G401 (cell line): ENCODE measurements around the gene TTC24. TPM values are rescaled to one million over a fixed set of nuclear protein-coding genes. Genes with fewer than 3 reads are reported as not detected.
A peak's percentile ranks its signal among the peaks of the same experiment; 100 is the strongest.
"Not testable (repeated sequence)": the region's sequence is repeated elsewhere in the genome, so short reads cannot be mapped to it uniquely, and the experiment has no call there.

Source experiments
- DNase-seq: peaks from one replicate; pipeline ENCODE4 v3.0.0-alpha.2; 2015; ENCODE audit warnings: low spot score
- in situ Hi-C: cut with HindIII; loops from 2 replicates; pipeline ENCODE4 v1.10.0; 2016; ENCODE audit warnings: low sequenced_read_pairs, mixed read lengths
- total RNA-seq: library from RNA; depleted of rRNA; stranded (reverse); fragments of >200 nt; shearing (Covaris generic); gene quantifications from 2 replicates; pipeline ENCODE4 v1.2.3, GENCODE V29; 2014

The TTC24 gene
- total RNA-seq, 1 experiment from 2014 or later = not detected

- in situ Hi-C loops = no loop called here
These were observed 21.2 kb downstream of the TTC24 start for GRCh38 chr1:156600733-156601121.

DNA sequence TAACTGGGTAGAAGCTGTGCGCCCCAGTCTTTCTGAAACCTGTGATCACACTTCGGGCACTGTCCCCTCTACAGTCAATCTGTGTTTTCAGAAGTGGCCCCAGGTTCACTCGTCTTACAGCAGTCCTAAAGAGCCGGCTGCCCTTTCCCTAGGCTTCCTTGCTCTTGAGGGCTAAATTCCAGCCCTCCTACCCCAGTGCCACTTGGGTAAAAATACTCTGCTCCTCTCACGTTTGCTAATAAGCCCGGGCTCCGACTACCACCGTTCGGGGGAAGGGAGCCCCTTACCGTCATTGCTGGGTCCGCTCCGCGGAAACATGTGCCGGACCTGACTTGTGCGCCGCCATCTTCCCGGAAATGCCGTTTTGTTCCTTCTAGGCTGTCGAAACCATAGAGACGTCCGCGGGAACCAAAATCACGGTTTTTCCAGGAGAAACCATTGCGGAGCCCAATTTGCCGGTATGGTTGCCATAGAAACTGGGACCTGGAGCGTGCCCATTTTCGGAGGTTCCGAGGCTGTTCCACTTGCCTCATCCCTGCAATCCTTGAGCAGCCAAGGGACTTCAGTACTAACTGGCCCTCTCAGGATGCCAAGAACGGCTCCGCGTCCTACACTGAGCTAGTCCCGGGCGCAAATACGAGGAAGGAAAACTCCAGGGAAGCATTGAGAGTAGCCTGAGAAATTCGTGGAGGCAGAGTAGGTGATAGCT, 21.8 kb downstream of the TTC24 start, which contains the start of gene GPATCH4:
Gene GPATCH4, minus strand, starts transcription at position 358 of the 709 bp plus-strand sequence.
- peak; percentile 97 for DNase-seq
- in situ Hi-C loops = no loop called here

More at GRCh38 chr1:156600733-156601121, 21.2 kb downstream of the TTC24 start:
- DNase-seq = no peak

DNA sequence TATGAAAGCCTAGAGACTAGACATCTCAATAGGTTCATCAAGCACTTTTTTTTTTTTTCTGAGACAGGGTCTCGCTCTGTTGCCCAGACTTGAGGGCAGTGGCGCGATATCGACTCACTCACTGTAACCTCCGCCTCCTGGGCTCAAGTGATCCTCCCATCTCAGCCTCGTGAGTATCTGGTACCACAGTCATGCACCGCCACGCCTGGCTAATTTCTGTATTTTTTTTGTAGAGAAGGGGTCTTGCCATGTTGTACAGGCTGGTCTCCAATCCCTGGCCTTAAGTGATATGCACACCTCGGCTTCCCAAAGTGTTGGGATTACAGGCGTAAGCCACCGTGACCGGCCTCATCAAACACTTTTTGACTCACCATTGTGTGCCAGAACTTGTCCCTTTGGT, 22.4 kb downstream of the TTC24 start:
- in situ Hi-C loops = no loop called here
- DNase-seq = no peak

DNA sequence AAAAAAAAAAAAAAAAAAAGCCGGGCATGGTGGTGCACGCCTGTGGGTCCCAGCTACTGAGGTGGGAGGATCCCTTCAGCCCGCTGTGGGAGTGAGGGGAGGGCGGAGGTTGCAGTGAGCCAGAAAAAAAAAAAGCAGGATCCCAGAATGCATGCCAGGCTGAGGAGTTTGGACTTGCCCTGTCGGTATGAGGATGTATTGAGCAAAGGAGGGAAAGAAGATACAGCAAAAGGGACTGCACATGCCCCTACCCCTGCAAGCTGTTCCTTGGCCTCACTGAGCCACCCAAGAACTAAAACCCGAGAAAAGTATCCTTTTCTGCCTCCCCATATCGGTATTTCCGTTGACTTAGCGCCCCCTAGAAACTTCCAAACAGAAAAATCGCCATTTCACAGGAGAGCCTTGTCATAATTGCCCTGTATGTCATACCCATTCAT, 23.1 kb downstream of the TTC24 start:
- in situ Hi-C loops = no loop called here
- peak; percentile 30 for DNase-seq

DNA sequence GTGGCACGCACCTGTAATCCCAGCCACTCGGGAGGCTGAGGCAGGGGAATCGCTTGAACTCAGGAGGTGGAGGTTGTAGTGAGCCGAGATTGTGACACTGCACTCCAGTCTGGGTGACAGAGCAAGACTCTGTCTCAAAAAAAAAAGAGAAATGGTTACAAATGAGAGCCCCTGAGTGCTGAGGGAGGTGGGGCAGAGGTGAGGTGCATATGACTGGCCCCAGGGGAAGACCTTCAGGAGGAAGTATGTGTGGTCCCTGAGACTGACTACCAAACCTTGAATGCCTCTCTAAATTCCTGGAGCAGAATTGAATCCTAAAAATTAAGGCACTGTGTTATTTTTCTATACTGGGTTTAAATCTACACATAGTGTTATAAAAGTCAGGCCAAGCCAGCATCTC, 27.8 kb downstream of the TTC24 start:
- in situ Hi-C loops, DNase-seq: not testable (repeated sequence)

DNA sequence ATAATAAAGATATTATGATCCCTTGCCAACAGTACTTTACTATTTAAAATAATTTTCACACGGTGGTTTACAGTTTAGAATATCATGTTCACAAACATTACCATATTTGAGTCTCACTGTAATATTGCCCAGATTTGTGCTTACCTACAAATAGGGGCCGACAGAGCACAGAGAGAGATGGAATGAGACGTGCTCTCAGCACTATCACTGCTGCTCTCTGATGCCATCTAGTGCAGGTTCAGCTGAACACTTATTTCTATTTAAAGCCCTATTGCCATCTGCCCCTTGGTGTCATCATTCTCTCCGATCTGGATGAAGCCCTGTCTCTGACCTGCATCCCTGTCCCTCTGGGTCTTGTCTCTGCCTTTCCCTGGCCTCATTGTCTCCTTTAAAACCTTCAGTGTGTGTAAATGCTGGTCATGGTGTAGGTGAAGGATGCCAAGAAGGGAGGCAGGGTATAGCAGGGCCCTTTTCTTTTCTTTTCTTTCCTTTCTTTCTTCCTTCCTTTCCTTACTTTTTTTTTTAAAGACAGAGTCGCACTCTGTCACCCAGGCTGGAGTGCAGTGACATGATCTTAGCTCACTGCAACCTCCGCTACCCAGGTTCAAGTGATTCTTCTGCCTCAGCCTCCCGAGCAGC, 28.6 kb downstream of the TTC24 start:
- DNase-seq = peak; percentile 97
- in situ Hi-C loops = no loop called here

GRCh38 chr1:156608981-156609380, 29.5 kb downstream of the TTC24 start:
- peak; percentile 59 for DNase-seq
- in situ Hi-C loops = no loop called here

GRCh38 chr1:156610072-156610471, 30.5 kb downstream of the TTC24 start:
- in situ Hi-C loops, DNase-seq: not testable (repeated sequence)

- in situ Hi-C loops = no loop called here
- DNase-seq = no peak
These were observed 33.1 kb downstream of the TTC24 start for GRCh38 chr1:156612666-156613065.

GRCh38 chr1:156615946-156616345, 36.4 kb downstream of the TTC24 start:
- DNase-seq = no peak
- in situ Hi-C loops = no loop called here

DNA sequence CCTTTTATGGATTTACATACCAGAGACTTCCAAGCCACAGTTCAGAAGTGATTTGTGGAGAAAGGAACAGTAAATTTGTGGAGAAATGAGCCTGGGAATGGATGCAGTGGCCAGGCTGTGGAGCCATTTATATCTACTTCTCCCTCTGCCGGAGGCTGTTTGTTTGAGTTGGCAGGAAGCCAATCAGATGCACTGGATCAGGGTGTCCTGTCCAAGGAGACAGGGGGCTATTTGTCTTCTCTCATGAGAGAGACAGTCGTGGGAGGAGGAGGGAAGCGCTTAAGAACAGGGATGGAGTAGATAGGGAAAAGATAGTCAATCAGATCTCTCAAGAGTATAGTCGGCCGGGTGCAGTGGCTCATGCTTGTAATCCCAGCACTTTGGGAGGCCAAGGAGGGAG, 36.9 kb downstream of the TTC24 start:
- in situ Hi-C loops = no loop called here
- DNase-seq = peak; percentile 40

DNA sequence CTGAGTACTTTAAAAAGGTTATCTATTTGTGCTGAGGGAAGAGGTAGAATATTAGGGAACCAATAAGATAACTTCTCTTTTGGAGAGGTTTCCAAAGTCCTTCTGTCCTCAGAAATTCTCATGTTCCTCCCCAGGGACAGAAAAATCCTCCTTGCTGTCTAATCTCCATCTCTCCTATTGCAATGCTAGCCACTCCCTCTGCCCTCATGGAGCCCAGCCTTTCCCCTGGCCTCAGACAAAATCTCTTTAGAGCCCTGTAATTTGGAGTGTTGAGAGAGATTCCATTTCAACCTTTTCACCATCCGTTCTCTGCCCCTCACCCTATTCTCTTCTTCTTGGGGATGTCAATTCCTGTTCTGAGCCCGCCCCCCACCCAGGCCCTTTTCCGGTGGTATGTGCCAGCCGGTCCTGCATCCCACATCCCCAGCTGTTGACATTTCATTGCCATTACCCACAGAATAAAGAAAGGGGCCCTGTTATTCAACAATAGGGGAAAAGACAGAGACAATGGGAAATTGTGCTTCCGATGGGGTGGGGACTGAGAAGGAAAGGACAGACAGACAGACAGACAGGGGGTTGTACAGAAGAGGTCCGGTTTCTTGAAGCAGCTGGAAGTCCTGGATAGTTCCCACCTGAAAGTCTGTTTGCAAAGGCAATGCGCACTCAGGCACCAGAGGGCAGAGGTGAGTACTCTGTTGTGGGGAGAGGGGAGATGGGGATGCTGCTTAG, 39.5 kb downstream of the TTC24 start, which contains the start of gene HAPLN2:
Gene HAPLN2, plus strand, starts transcription at position 563 of the 729 bp plus-strand sequence. CDS start 4,076 bp downstream, outside the sequence.
- in situ Hi-C loops = no loop called here
- DNase-seq = no peak

GRCh38 chr1:156619582-156619955, 40.0 kb downstream of the TTC24 start:
- DNase-seq = no peak
- in situ Hi-C loops = no loop called here

- in situ Hi-C loops = no loop called here
- no peak for DNase-seq
These were observed 43.2 kb downstream of the TTC24 start for GRCh38 chr1:156622581-156623297.

GRCh38 chr1:156623946-156624813, 44.7 kb downstream of the TTC24 start:
- DNase-seq = peak; percentile 64

DNA sequence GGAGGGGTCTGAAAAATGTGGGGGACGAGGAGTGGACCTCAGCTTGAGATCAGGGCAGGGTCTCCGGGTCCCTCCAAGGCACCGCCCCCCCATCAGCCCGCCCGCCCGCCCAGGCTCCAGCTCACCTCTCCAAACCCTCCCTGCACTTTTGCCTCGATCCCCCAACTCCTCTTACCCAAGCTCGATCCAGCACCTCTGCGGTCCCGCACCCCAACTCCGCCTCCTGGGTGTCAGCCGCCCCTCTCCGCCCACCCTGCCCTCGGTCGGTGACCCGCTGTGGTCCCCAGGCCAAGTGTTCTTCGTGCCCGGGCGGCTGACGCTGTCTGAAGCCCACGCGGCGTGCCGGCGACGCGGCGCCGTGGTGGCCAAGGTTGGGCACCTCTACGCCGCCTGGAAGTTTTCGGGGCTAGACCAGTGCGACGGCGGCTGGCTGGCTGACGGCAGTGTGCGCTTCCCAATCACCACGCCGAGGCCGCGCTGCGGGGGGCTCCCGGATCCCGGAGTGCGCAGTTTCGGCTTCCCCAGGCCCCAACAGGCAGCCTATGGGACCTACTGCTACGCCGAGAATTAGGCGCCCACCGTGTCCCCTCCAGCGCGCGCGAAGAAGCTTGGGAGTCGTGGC, 45.4 kb downstream of the TTC24 start:
- DNase-seq = no peak
- in situ Hi-C loops = no loop called here

More at GRCh38 chr1:156623946-156624813, 44.7 kb downstream of the TTC24 start:
- in situ Hi-C loops = no loop called here

- in situ Hi-C loops = no loop called here
- DNase-seq = peak; percentile 74
These were observed 46.0 kb downstream of the TTC24 start for GRCh38 chr1:156625436-156626078.

DNA sequence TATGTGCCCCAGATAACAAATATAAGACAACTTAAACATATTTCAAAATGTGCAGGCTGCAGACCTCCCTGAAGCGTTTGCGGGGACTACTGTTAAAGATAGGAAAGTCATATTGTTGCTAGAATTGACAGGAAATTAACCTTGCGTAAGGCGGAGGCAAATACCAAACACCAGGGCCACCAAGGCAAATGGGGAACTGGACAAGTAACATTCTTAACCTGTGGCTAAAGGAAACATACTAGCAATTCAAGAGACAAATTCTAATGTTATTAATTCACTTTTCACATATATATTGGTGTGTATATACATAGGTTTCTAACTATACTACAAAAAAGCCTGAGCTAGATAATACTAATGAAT, 46.5 kb downstream of the TTC24 start:
- no peak for DNase-seq
- in situ Hi-C loops = no loop called here
